GM19463 (cell line): Measurements from ENCODE around the gene SORCS1.

Experiments
- ATAC-seq: cut with Tn5 transposase; IDR thresholded peaks from one replicate; pipeline ENCODE4 v1.9.1; 2021; ENCODE audit warnings: mild to moderate bottlenecking, moderate library complexity; ENCODE audit not compliant: unreplicated experiment

SORCS1 gene

GRCh38 chr10:107163881-107164861 is at the start of gene SORCS1:
SORCS1 (minus strand) TSS chr10:107164706.
- no peak for ATAC-seq

GRCh38 chr10:107214261-107214660 is 49.8 kb upstream of the SORCS1 start:
- ATAC-seq: no peak

- ATAC-seq: no peak
Observed at GRCh38 chr10:107213861-107214260, 49.4 kb upstream of the SORCS1 start.

- ATAC-seq: no peak
Observed at GRCh38 chr10:107206833-107207232, 42.3 kb upstream of the SORCS1 start.

GRCh38 chr10:107169516-107169915 is 5.0 kb upstream of the SORCS1 start:
- no peak for ATAC-seq

- no peak for ATAC-seq
Observed at GRCh38 chr10:107168738-107169137, 4.2 kb upstream of the SORCS1 start.

- ATAC-seq: no peak
Observed at GRCh38 chr10:107166403-107166802, 1.9 kb upstream of the SORCS1 start.

- ATAC-seq: no peak
Observed at GRCh38 chr10:107164992-107165391, 486 bp upstream of the SORCS1 start.

GRCh38 chr10:107163076-107163855 is 1.2 kb downstream of the SORCS1 start:
- ATAC-seq: no peak

GRCh38 chr10:107160866-107161265 is 3.6 kb downstream of the SORCS1 start:
- ATAC-seq: no peak

GRCh38 chr10:107159871-107160270 is 4.6 kb downstream of the SORCS1 start:
- no peak for ATAC-seq

- ATAC-seq: no peak
Observed at GRCh38 chr10:107157071-107157470, 7.4 kb downstream of the SORCS1 start.

- no peak for ATAC-seq
Observed at GRCh38 chr10:107152087-107152486, 12.4 kb downstream of the SORCS1 start.

- no peak for ATAC-seq
Observed at GRCh38 chr10:107148906-107149305, 15.6 kb downstream of the SORCS1 start.

- ATAC-seq: no peak
Observed at GRCh38 chr10:107144490-107144889, 20.0 kb downstream of the SORCS1 start.

- no peak for ATAC-seq
Observed at GRCh38 chr10:107141524-107142061, 22.9 kb downstream of the SORCS1 start.

- no peak for ATAC-seq
Observed at GRCh38 chr10:107139237-107139636, 25.3 kb downstream of the SORCS1 start.

GRCh38 chr10:107133656-107134055 is 30.9 kb downstream of the SORCS1 start:
- ATAC-seq: no peak

GRCh38 chr10:107129000-107129399 is 35.5 kb downstream of the SORCS1 start:
- ATAC-seq: no peak

GRCh38 chr10:107126512-107127065 is 37.9 kb downstream of the SORCS1 start:
- no peak for ATAC-seq

- ATAC-seq: no peak
Observed at GRCh38 chr10:107122703-107123102, 41.8 kb downstream of the SORCS1 start.
